22Rv1 (cell line): Measurements from ENCODE around the gene NOD1.

ENCODE experiments used
- CTCF ChIP-seq: fragments of 450-650 bp; IDR thresholded peaks from 2 replicates; pipeline ENCODE4 v1.5.1; 2017; ENCODE audit warnings: mild to moderate bottlenecking
- ZFX ChIP-seq: fragments of 450-650 bp; IDR thresholded peaks from 2 replicates; pipeline ENCODE4 v1.6.1; 2017; ENCODE audit warnings: antibody characterized with exemption, borderline replicate concordance

GRCh38 chr7:30380294-30380693 lies 98.3 kb downstream of the NOD1 start:
- TF ChIP-seq CTCF (no peak), ZFX (no peak)
